HFF-Myc (cell line): ENCODE data around the gene DIS3L.
"Not testable (repeated sequence)": the region's sequence is repeated elsewhere in the genome, so short reads cannot be mapped to it uniquely, and the experiment has no call there.

Experiments
- DNase-seq: peaks from one replicate; pipeline ENCODE4 v3.0.0-alpha.2; 2011; ENCODE audit warnings: low read depth; ENCODE audit errors: extremely low read depth
- H3K4me3 ChIP-seq: replicated peaks from 2 replicates; pipeline ENCODE4 v1.5.1; 2011; ENCODE audit warnings: low read depth, mild to moderate bottlenecking, control low read depth, low read length
- CTCF ChIP-seq: IDR thresholded peaks from 2 replicates; pipeline ENCODE4 v1.5.1; 2012; ENCODE audit warnings: mild to moderate bottlenecking, low read depth, low read length, control low read depth; ENCODE audit errors: missing control alignments

Gene DIS3L

GRCh38 chr15:66293419-66294156, at the start of gene DIS3L:
Gene DIS3L, plus strand, starts transcription at chr15:66293568. Its CDS starts 29 bp downstream, at chr15:66293597.
- TF ChIP-seq CTCF, result no peak
- peak within 1 kb of the TSS; percentile 53 for H3K4me3 ChIP-seq
- no peak for DNase-seq

- H3K4me3 ChIP-seq, DNase-seq: not testable (repeated sequence)
Measured at GRCh38 chr15:66245832-66246231, 47.5 kb upstream of the DIS3L start.

GRCh38 chr15:66246937-66247336, 46.4 kb upstream of the DIS3L start:
- H3K4me3 ChIP-seq, result no peak overlapping the region
- no peak for DNase-seq
- TF ChIP-seq CTCF, result no peak

- TF ChIP-seq CTCF, result no peak
- DNase-seq, result no peak
- H3K4me3 ChIP-seq, result no peak overlapping the region
Measured at GRCh38 chr15:66249605-66250174, 43.7 kb upstream of the DIS3L start.

- TF ChIP-seq CTCF, result no peak
- DNase-seq, result no peak
Measured at GRCh38 chr15:66251065-66251789, 42.1 kb upstream of the DIS3L start.

GRCh38 chr15:66251790-66252684, 41.3 kb upstream of the DIS3L start:
- DNase-seq, result no peak
- H3K4me3 ChIP-seq, result peak overlapping the region; percentile 35
- TF ChIP-seq CTCF, result peak; percentile 79

More at GRCh38 chr15:66251065-66251789, 42.1 kb upstream of the DIS3L start:
- H3K4me3 ChIP-seq, result no peak overlapping the region
